IPS DF 19.7 (cell line): Measurements from ENCODE around the gene FAM163B.
"Not testable (repeated sequence)": the region's sequence is repeated elsewhere in the genome, so short reads cannot be mapped to it uniquely, and the experiment has no call there.

Experiments
- DNase-seq: peaks from one replicate; pipeline ENCODE4 v3.0.0-alpha.2; 2013; ENCODE audit warnings: low read depth, low spot score

FAM163B gene

GRCh38 chr9:133640160-133640559, 31.0 kb upstream of the FAM163B start:
- DNase-seq = no peak

- no peak for DNase-seq
These were observed 30.4 kb upstream of the FAM163B start for GRCh38 chr9:133639613-133640012.

- no peak for DNase-seq
These were observed 29.5 kb upstream of the FAM163B start for GRCh38 chr9:133638711-133639110.

GRCh38 chr9:133638076-133638475, 28.9 kb upstream of the FAM163B start:
- DNase-seq = no peak

- no peak for DNase-seq
These were observed 28.4 kb upstream of the FAM163B start for GRCh38 chr9:133637451-133638055.

GRCh38 chr9:133636902-133637301, 27.7 kb upstream of the FAM163B start:
- no peak for DNase-seq

GRCh38 chr9:133635533-133636531, 26.6 kb upstream of the FAM163B start, which contains the start of gene DBH:
Gene DBH (plus strand): TSS chr9:133636363. CDS start chr9:133636372, 9 bp downstream.
- no peak for DNase-seq

- DNase-seq = no peak
These were observed 25.9 kb upstream of the FAM163B start for GRCh38 chr9:133635098-133635497.

GRCh38 chr9:133634081-133634691, 25.0 kb upstream of the FAM163B start:
- DNase-seq = no peak

- DNase-seq = no peak
These were observed 24.5 kb upstream of the FAM163B start for GRCh38 chr9:133633681-133634080.

- no peak for DNase-seq
These were observed 23.9 kb upstream of the FAM163B start for GRCh38 chr9:133632806-133633680.

GRCh38 chr9:133631111-133631510, 21.9 kb upstream of the FAM163B start:
- DNase-seq = no peak

- no peak for DNase-seq
These were observed 20.3 kb upstream of the FAM163B start for GRCh38 chr9:133629221-133630110.

GRCh38 chr9:133628766-133629165, 19.6 kb upstream of the FAM163B start:
- DNase-seq = no peak

GRCh38 chr9:133627341-133627740, 18.2 kb upstream of the FAM163B start:
- DNase-seq = no peak

GRCh38 chr9:133626008-133626407, 16.8 kb upstream of the FAM163B start:
- not testable (repeated sequence) for DNase-seq

GRCh38 chr9:133622555-133622954, 13.4 kb upstream of the FAM163B start:
- no peak for DNase-seq

- no peak for DNase-seq
These were observed 12.6 kb upstream of the FAM163B start for GRCh38 chr9:133621725-133622267.

GRCh38 chr9:133619791-133620190, 10.6 kb upstream of the FAM163B start:
- DNase-seq = no peak

GRCh38 chr9:133618726-133619125, 9.5 kb upstream of the FAM163B start:
- DNase-seq = no peak
